Lower leg skin (tissue), 4 donors: ENCODE results near the gene SORL1. TPM values are rescaled to one million over a fixed set of nuclear protein-coding genes. Genes with fewer than 3 reads are reported as not detected.

Source experiments
- DNase-seq, 2 donors: peaks; one replicate each; pipeline ENCODE4 v3.0.0-alpha.2; 2019; ENCODE audit warnings: low spot score in 2 of 2
- H3K4me3 ChIP-seq: fragments of 200-600 bp; sonication (generic); 2 replicates; pipeline ENCODE4 v1.5.1; 2017; ENCODE audit warnings: mild to moderate bottlenecking, low read depth; ENCODE audit not compliant: poor library complexity, severe bottlenecking
- CTCF ChIP-seq, 3 donors: fragments of 450-650 bp; IDR thresholded peaks; one replicate each; pipeline ENCODE4 v1.5.1; 2016; ENCODE audit warnings: antibody characterized with exemption in 3 of 3, mild to moderate bottlenecking in 3 of 3, moderate library complexity in 2 of 3
- POLR2A ChIP-seq, 2 donors: fragments of 450-650 bp; IDR thresholded peaks; one replicate each; pipeline ENCODE4 v1.6.1; 2016 to 2017; ENCODE audit warnings: antibody characterized with exemption in 2 of 2, mild to moderate bottlenecking in 1 of 2, moderate library complexity in 1 of 2
- WGBS, 2 donors: methylation state at CpG; one replicate each; pipeline ENCODE4 v1.1.5; 2018; 5-methylcytosine and 5-hydroxymethylcytosine counted together
- intact Hi-C: fragments of 100-400 bp; cut with DNase I; formaldehyde crosslinking; loops from one replicate; pipeline ENCODE4 v1.15.0; 2023; ENCODE audit warnings: low total_unique reads
- total RNA-seq, 4 donors: library from RNA; depleted of rRNA; stranded (reverse); fragments of >200 nt; gene quantifications; one replicate each; pipeline ENCODE4 v1.1.0, GENCODE V29; 2016

The SORL1 gene
- total RNA-seq, 4 donors from 2014 or later: 12.5 to 21.8 (median 14.7) TPM

GRCh38 chr11:121412711-121413415 is 39.3 kb upstream of the SORL1 start:
- intact Hi-C loops: no loop called here
- H3K4me3 ChIP-seq: no peak overlapping the region
- no peak for DNase-seq
- WGBS, 2 donors: 68 to 75% methylated on average over 4 of the region's 4 CpGs
- TF ChIP-seq POLR2A (IDR thresholded peaks at IDR 0.05) (no peak), CTCF (IDR thresholded peaks at IDR 0.05) (no peak)

GRCh38 chr11:121414141-121414913 is 37.8 kb upstream of the SORL1 start:
- intact Hi-C loops: no loop called here
- TF ChIP-seq CTCF (IDR thresholded peaks at IDR 0.05): no peak
- no peak for TF ChIP-seq POLR2A (IDR thresholded peaks at IDR 0.05)
- DNase-seq: no peak
- no peak overlapping the region for H3K4me3 ChIP-seq
- 96% methylated on average over 2 of the region's 2 CpGs for WGBS, 2 donors

GRCh38 chr11:121415856-121416255 is 36.3 kb upstream of the SORL1 start:
- TF ChIP-seq POLR2A (IDR thresholded peaks at IDR 0.05) (no peak), CTCF (IDR thresholded peaks at IDR 0.05) (no peak)
- 0 to 10% methylated on average over 1 of the region's 1 CpG for WGBS, 2 donors
- DNase-seq: no peak
- H3K4me3 ChIP-seq: no peak overlapping the region
- intact Hi-C loops: no loop called here

- DNase-seq: peak; percentile 90 to 97
- intact Hi-C loops: no loop called here
- WGBS, 2 donors: 17 to 18% methylated on average over 7 of the region's 7 CpGs
- H3K4me3 ChIP-seq: no peak overlapping the region
- no peak for TF ChIP-seq CTCF (IDR thresholded peaks at IDR 0.05)
- no peak for TF ChIP-seq POLR2A (IDR thresholded peaks at IDR 0.05)
Measured at GRCh38 chr11:121417055-121417551, 35.0 kb upstream of the SORL1 start.

GRCh38 chr11:121417607-121418006 is 34.5 kb upstream of the SORL1 start:
- intact Hi-C loops: no loop called here
- TF ChIP-seq POLR2A (IDR thresholded peaks at IDR 0.05) (no peak), CTCF (IDR thresholded peaks at IDR 0.05) (no peak)
- WGBS, 2 donors: 33 to 36% methylated on average over 2 of the region's 2 CpGs
- no peak for DNase-seq
- H3K4me3 ChIP-seq: no peak overlapping the region
